Spinal cord (tissue), 10 donors: ENCODE results near the gene FBXW11. TPM values are rescaled to one million over a fixed set of nuclear protein-coding genes. Genes with fewer than 3 reads are reported as not detected.

Experiments
- DNase-seq, 6 donors: peaks; one replicate each; pipeline versions ENCODE4 v3.0.0 to v3.0.0-alpha.2; 2013 to 2015; ENCODE audit warnings: low spot score in 6 of 6, low read depth in 4 of 6
- H3K27ac ChIP-seq: one replicate; pipeline ENCODE4 v1.5.1; 2013; ENCODE audit warnings: low read depth, low read length, control low read depth
- H3K27me3 ChIP-seq: one replicate; pipeline ENCODE4 v1.6.1; 2013; ENCODE audit warnings: low read length; ENCODE audit not compliant: control insufficient read depth, insufficient read depth
- H3K36me3 ChIP-seq: one replicate; pipeline ENCODE4 v1.6.1; 2013; ENCODE audit warnings: low read length; ENCODE audit not compliant: control insufficient read depth, insufficient read depth
- H3K4me1 ChIP-seq: one replicate; pipeline ENCODE4 v1.6.1; 2013; ENCODE audit warnings: low read length; ENCODE audit not compliant: control insufficient read depth, insufficient read depth
- H3K4me3 ChIP-seq: one replicate; pipeline ENCODE4 v1.5.1; 2013; ENCODE audit warnings: low read depth, low read length, control low read depth
- H3K9me3 ChIP-seq: one replicate; pipeline ENCODE4 v1.6.1; 2013; ENCODE audit warnings: low read length; ENCODE audit not compliant: control insufficient read depth, insufficient read depth
- WGBS: methylation state at CpG from one replicate; pipeline ENCODE4 v1.1.5; 2013; ENCODE audit warnings: missing lambda C conversion rate; ENCODE audit not compliant: insufficient coverage; 5-methylcytosine and 5-hydroxymethylcytosine counted together
- polyA plus RNA-seq, 2 donors: library from polyadenylated mRNA; unstranded; fragments of 120-200 nt; gene quantifications; one replicate each; pipeline ENCODE4 v1.2.1, GENCODE V29; 2013; ENCODE audit not compliant: insufficient read length in 2 of 2
- total RNA-seq, 2 donors: library from RNA; depleted of rRNA in 1 of 2; stranded (reverse); fragments of 120-200 nt in 1 of 2; fragments of >200 nt in 1 of 2; gene quantifications; one replicate each; pipeline versions ENCODE4 v1.2.3 to v1.2.4, GENCODE V29; 2013 to 2014
- donor health status: healthy.

Gene FBXW11
- total and polyA plus RNA-seq, 4 donors = 72.1 to 135 (median 87.1) TPM

GRCh38 chr5:171908638-171909037 lies 97.8 kb downstream of the FBXW11 start:
- no peak overlapping the region for H3K27ac ChIP-seq
- peaks cover 3% of the 10 kb centered on the region for H3K4me1 ChIP-seq
- DNase-seq = no peak
- H3K36me3 ChIP-seq = no peaks in the 10 kb centered on the region
- no CpG with 5 or more reads among the region's 3 CpGs for WGBS
- H3K4me3 ChIP-seq = no peak overlapping the region
- H3K27me3 ChIP-seq = no peaks in the 10 kb centered on the region
- H3K9me3 ChIP-seq = no peaks in the 10 kb centered on the region

GRCh38 chr5:171907725-171908343 lies 98.6 kb downstream of the FBXW11 start:
- Histone ChIP-seq H3K36me3 (no peaks in the 10 kb centered on the region), H3K27me3 (no peaks in the 10 kb centered on the region), H3K9me3 (no peaks in the 10 kb centered on the region), H3K27ac (no peak overlapping the region), H3K4me1 (peaks cover 3% of the 10 kb centered on the region), H3K4me3 (no peak overlapping the region)
- peak; percentile 54 to 96 (median 70) for DNase-seq
- no CpG with 5 or more reads among the region's 4 CpGs for WGBS

GRCh38 chr5:171906703-171907590 lies 99.5 kb downstream of the FBXW11 start:
- DNase-seq = no peak

GRCh38 chr5:171906066-171906570 lies 100.3 kb downstream of the FBXW11 start:
- Histone ChIP-seq H3K4me3 (no peak overlapping the region), H3K4me1 (no peaks in the 10 kb centered on the region), H3K27ac (no peak overlapping the region), H3K9me3 (no peaks in the 10 kb centered on the region), H3K27me3 (no peaks in the 10 kb centered on the region), H3K36me3 (no peaks in the 10 kb centered on the region)
- no CpG with 5 or more reads among the region's 4 CpGs for WGBS
- DNase-seq = no peak

More at GRCh38 chr5:171906703-171907590, 99.5 kb downstream of the FBXW11 start:
- Histone ChIP-seq H3K27ac (no peak overlapping the region), H3K27me3 (no peaks in the 10 kb centered on the region), H3K9me3 (no peaks in the 10 kb centered on the region), H3K4me3 (no peak overlapping the region), H3K4me1 (no peaks in the 10 kb centered on the region), H3K36me3 (no peaks in the 10 kb centered on the region)
- WGBS = 100% methylated on average over 2 of the region's 7 CpGs

- no peaks in the 10 kb centered on the region for H3K36me3 ChIP-seq
- no peaks in the 10 kb centered on the region for H3K27me3 ChIP-seq
- H3K9me3 ChIP-seq = no peaks in the 10 kb centered on the region
- H3K4me1 ChIP-seq = no peaks in the 10 kb centered on the region
- DNase-seq = no peak
- H3K27ac ChIP-seq = no peak overlapping the region
- H3K4me3 ChIP-seq = no peak overlapping the region
These were observed 101.6 kb downstream of the FBXW11 start for GRCh38 chr5:171904886-171905285.

GRCh38 chr5:171901764-171902163 lies 104.7 kb downstream of the FBXW11 start:
- no peak overlapping the region for H3K27ac ChIP-seq
- H3K36me3 ChIP-seq = no peaks in the 10 kb centered on the region
- no peaks in the 10 kb centered on the region for H3K27me3 ChIP-seq
- H3K4me3 ChIP-seq = no peak overlapping the region
- DNase-seq = no peak
- H3K4me1 ChIP-seq = no peaks in the 10 kb centered on the region
- no peaks in the 10 kb centered on the region for H3K9me3 ChIP-seq
- WGBS = 80% methylated on average over 2 of the region's 7 CpGs

GRCh38 chr5:171899792-171900191 lies 106.6 kb downstream of the FBXW11 start:
- 100% methylated on average over 1 of the region's 5 CpGs for WGBS
- no peak overlapping the region for H3K27ac ChIP-seq
- H3K27me3 ChIP-seq = no peaks in the 10 kb centered on the region
- no peak overlapping the region for H3K4me3 ChIP-seq
- no peaks in the 10 kb centered on the region for H3K9me3 ChIP-seq
- H3K36me3 ChIP-seq = no peaks in the 10 kb centered on the region
- no peaks in the 10 kb centered on the region for H3K4me1 ChIP-seq
- no peak for DNase-seq

GRCh38 chr5:171898879-171899278 lies 107.6 kb downstream of the FBXW11 start:
- no peaks in the 10 kb centered on the region for H3K4me1 ChIP-seq
- no peaks in the 10 kb centered on the region for H3K27me3 ChIP-seq
- no peak for DNase-seq
- WGBS = no CpG with 5 or more reads among the region's 1 CpG
- no peaks in the 10 kb centered on the region for H3K9me3 ChIP-seq
- no peak overlapping the region for H3K4me3 ChIP-seq
- H3K27ac ChIP-seq = no peak overlapping the region
- no peaks in the 10 kb centered on the region for H3K36me3 ChIP-seq

- Histone ChIP-seq H3K9me3 (no peaks in the 10 kb centered on the region), H3K36me3 (no peaks in the 10 kb centered on the region), H3K27ac (no peak overlapping the region), H3K27me3 (no peaks in the 10 kb centered on the region), H3K4me1 (no peaks in the 10 kb centered on the region), H3K4me3 (no peak overlapping the region)
- DNase-seq = no peak
- no CpG with 5 or more reads among the region's 4 CpGs for WGBS
These were observed 108.1 kb downstream of the FBXW11 start for GRCh38 chr5:171898386-171898785.
